ENCODE measurements around the gene KIRREL3. TPM values are rescaled to one million over a fixed set of nuclear protein-coding genes. Genes with fewer than 3 reads are reported as not detected.

Gene KIRREL3
- total and polyA plus RNA-seq, 9 of the 15 experiments (the other 6 are each of a cell fraction or from before 2014, with no cell fraction given) = 0.04 to 0.10 TPM; not detected in 7

DNA sequence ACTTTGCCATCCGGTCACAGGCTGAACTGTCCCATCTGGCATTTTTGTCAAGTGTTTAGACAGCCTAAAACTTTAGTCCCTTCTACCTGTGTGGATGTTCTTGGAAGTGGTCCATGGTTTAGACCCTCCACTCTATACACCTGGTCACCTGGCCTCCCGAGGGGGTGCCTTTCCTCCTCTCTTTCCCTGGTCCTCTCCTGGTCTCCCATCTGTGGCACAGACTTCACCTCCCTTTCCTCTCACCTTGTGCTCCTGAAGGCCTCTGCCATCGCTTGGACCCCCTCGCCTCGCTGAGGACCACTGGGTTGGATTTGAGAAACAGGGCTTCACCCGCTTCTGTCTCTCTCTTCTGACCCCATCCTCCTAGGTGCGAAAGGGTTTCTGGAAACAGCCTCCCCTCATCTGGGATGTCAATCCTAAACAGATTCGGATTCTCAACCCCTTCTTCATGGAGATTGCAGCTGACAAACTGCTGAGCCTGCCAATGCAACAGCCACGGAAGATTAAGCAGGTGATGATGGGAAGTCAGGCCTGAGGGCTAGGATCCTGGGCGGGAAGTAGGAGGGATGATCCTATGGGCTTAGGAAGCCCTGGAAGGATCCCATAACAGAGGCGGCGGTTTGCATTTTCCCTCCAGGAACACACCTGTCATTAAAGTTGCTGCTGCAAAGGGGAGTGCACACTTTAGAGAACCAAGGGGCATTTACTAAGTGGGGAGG lies 591.5 kb downstream of the KIRREL3 start:
- ChIA-PET CTCF (ENCODE audit: low intra/inter-chr PET ratio) (no interaction called here), POLR2A (no interaction called here)
- WGBS (ENCODE audit: insufficient coverage, low coverage, missing lambda C conversion rate) = 83% methylated on average over 11 of the region's 12 CpGs
- DNase-seq (ENCODE audit: extremely low read depth in 1 of 4, low spot score in 3 of 4) (no peak), FAIRE-seq (no peak), ATAC-seq (no peak)
- Histone ChIP-seq H3K4me2 (ENCODE audit: insufficient read depth, low read length) (no peak overlapping the region), H2AFZ (ENCODE audit: low read depth, low read length) (no peak overlapping the region), H4K20me1 (replicated peaks; ENCODE audit: control insufficient read depth, insufficient read depth, low read length) (peaks cover 27% of the 10 kb centered on the region), H3K79me2 (ENCODE audit: control insufficient read depth, insufficient read depth, low read length) (no peaks in the 10 kb centered on the region), H3K27ac (ENCODE audit: extremely low read depth, low read depth, low read length) (no peak overlapping the region), H3K36me3 (ENCODE audit: control insufficient read depth, insufficient read depth, low read length) (peaks cover 5% of the 10 kb centered on the region; the same call in 2 of the 3 replicates), H3K9ac (ENCODE audit: insufficient read depth in 1 of 2, low read depth in 2 of 2, low read length in 2 of 2) (no peak overlapping the region), H3K9me1 (ENCODE audit: control insufficient read depth, insufficient read depth, low read length) (peaks cover 2% of the 10 kb centered on the region), H3K27me3 (ENCODE audit: control insufficient read depth in 2 of 2, insufficient read depth in 2 of 2, low read length in 2 of 2) (no peaks in the 10 kb centered on the region), H3K4me3 (no peak overlapping the region), H3K4me1 (replicated peaks in 1 of 2; ENCODE audit: control insufficient read depth in 2 of 2, insufficient read depth in 2 of 2, low read length in 2 of 2) (no peaks in the 10 kb centered on the region), H3K9me3 (replicated peaks; ENCODE audit: control insufficient read depth, insufficient read depth, low read depth, low read length) (no peaks in the 10 kb centered on the region)
- no peak for TF ChIP-seq XRCC3 (IDR thresholded peaks at IDR 0.05)
- no peak for TF ChIP-seq RHOXF2B (CRISPR knock-in tag; conservative IDR thresholded peaks at IDR 0.05)
- no peak for TF ChIP-seq COPS2 (conservative IDR thresholded peaks at IDR 0.05)
- no peak for TF ChIP-seq HMBOX1 (IDR thresholded peaks at IDR 0.05)
- no peak for TF ChIP-seq HDGF (IDR thresholded peaks at IDR 0.05)
- TF ChIP-seq TAF15 (IDR thresholded peaks at IDR 0.05; ENCODE audit: low read depth, low read length) = no peak
- TF ChIP-seq DACH1 (IDR thresholded peaks at IDR 0.05; ENCODE audit: partially characterized antibody) = no peak
- TF ChIP-seq NR3C1 (CRISPR knock-in tag; IDR thresholded peaks at IDR 0.05) = no peak
- no peak for TF ChIP-seq TRIM28 (IDR thresholded peaks at IDR 0.05)
- TF ChIP-seq BRF1 (IDR thresholded peaks at IDR 0.05; ENCODE audit: borderline replicate concordance, extremely low read depth, insufficient read length) = no peak
- TF ChIP-seq, protein P1, sequence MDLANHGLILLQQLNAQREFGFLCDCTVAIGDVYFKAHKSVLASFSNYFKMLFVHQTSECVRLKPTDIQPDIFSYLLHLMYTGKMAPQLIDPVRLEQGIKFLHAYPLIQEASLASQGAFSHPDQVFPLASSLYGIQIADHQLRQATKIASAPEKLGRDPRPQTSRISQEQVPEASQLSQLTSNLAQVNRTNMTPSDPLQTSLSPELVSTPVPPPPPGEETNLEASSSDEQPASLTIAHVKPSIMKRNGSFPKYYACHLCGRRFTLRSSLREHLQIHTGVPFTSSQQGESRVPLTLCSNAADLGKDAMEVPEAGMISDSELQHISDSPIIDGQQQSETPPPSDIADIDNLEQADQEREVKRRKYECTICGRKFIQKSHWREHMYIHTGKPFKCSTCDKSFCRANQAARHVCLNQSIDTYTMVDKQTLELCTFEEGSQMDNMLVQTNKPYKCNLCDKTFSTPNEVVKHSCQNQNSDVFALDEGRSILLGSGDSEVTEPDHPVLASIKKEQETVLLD (IDR thresholded peaks at IDR 0.05) = no peak
- in situ Hi-C loops (cut with MboI) (loop anchor here (25.0 kb wide), 1 partner anchor 97 kb away; the partner anchor contains the start of gene DCPS), intact Hi-C loops (cut with micrococcal nuclease) (no loop called here)
- BruUV-seq (replicated peaks) = no TSS peak

All from K562 (cell line).